ENCODE results near the gene PGAM1.
"Not testable (repeated sequence)": the region's sequence is repeated elsewhere in the genome, so short reads cannot be mapped to it uniquely, and the experiment has no call there.

PGAM1 gene

GRCh38 chr10:97407211-97407951 is 18.6 kb upstream of the PGAM1 start:
- FAIRE-seq (peak; percentile 85), DNase-seq (ENCODE audit: insufficient read length, low spot score) (peak; percentile 49)
- TF ChIP-seq SPI1 (IDR thresholded peaks at IDR 0.05; ENCODE audit: low read depth, low read length) (no peak), TAF1 (IDR thresholded peaks at IDR 0.05; ENCODE audit: low read depth, low read length) (no peak), POU2F2 (IDR thresholded peaks at IDR 0.05; ENCODE audit: low read depth, low read length) (no peak), POLR2AphosphoS5 (IDR thresholded peaks at IDR 0.05; ENCODE audit: low read depth, low read length) (no peak), POLR2A (IDR thresholded peaks at IDR 0.05; ENCODE audit: low read depth, low read length) (no peak), PAX5 (IDR thresholded peaks at IDR 0.05; ENCODE audit: insufficient read depth, low read length, severe bottlenecking) (no peak)

- TF ChIP-seq SPI1 (IDR thresholded peaks at IDR 0.05; ENCODE audit: low read depth, low read length) (no peak), POU2F2 (IDR thresholded peaks at IDR 0.05; ENCODE audit: low read depth, low read length) (no peak), TAF1 (IDR thresholded peaks at IDR 0.05; ENCODE audit: low read depth, low read length) (no peak), POLR2A (IDR thresholded peaks at IDR 0.05; ENCODE audit: low read depth, low read length) (no peak), PAX5 (IDR thresholded peaks at IDR 0.05; ENCODE audit: insufficient read depth, low read length, severe bottlenecking) (no peak), POLR2AphosphoS5 (IDR thresholded peaks at IDR 0.05; ENCODE audit: low read depth, low read length) (no peak)
- no peak for FAIRE-seq
Measured at GRCh38 chr10:97407952-97408248, 18.1 kb upstream of the PGAM1 start.

GRCh38 chr10:97408496-97408992 is 17.4 kb upstream of the PGAM1 start:
- TF ChIP-seq PAX5 (IDR thresholded peaks at IDR 0.05; ENCODE audit: insufficient read depth, low read length, severe bottlenecking) (no peak), SPI1 (IDR thresholded peaks at IDR 0.05; ENCODE audit: low read depth, low read length) (no peak), POLR2A (IDR thresholded peaks at IDR 0.05; ENCODE audit: low read depth, low read length) (no peak), POU2F2 (IDR thresholded peaks at IDR 0.05; ENCODE audit: low read depth, low read length) (no peak), POLR2AphosphoS5 (IDR thresholded peaks at IDR 0.05; ENCODE audit: low read depth, low read length) (no peak), TAF1 (IDR thresholded peaks at IDR 0.05; ENCODE audit: low read depth, low read length) (no peak)
- no peak for FAIRE-seq
- no peak for DNase-seq (ENCODE audit: insufficient read length, low spot score)

More at GRCh38 chr10:97407952-97408248, 18.1 kb upstream of the PGAM1 start:
- no peak for DNase-seq (ENCODE audit: insufficient read length, low spot score)

GRCh38 chr10:97411406-97411805 is 14.6 kb upstream of the PGAM1 start:
- FAIRE-seq (no peak), DNase-seq (ENCODE audit: insufficient read length, low spot score) (no peak)
- no peak for TF ChIP-seq PAX5 (IDR thresholded peaks at IDR 0.05; ENCODE audit: insufficient read depth, low read length, severe bottlenecking)
- TF ChIP-seq SPI1 (IDR thresholded peaks at IDR 0.05; ENCODE audit: low read depth, low read length): no peak
- TF ChIP-seq POLR2A (IDR thresholded peaks at IDR 0.05; ENCODE audit: low read depth, low read length): no peak
- TF ChIP-seq POU2F2 (IDR thresholded peaks at IDR 0.05; ENCODE audit: low read depth, low read length): no peak
- TF ChIP-seq POLR2AphosphoS5 (IDR thresholded peaks at IDR 0.05; ENCODE audit: low read depth, low read length): no peak
- TF ChIP-seq TAF1 (IDR thresholded peaks at IDR 0.05; ENCODE audit: low read depth, low read length): no peak

GRCh38 chr10:97412891-97413304 is 13.1 kb upstream of the PGAM1 start:
- TF ChIP-seq POU2F2 (IDR thresholded peaks at IDR 0.05; ENCODE audit: low read depth, low read length) (no peak), POLR2AphosphoS5 (IDR thresholded peaks at IDR 0.05; ENCODE audit: low read depth, low read length) (no peak), PAX5 (IDR thresholded peaks at IDR 0.05; ENCODE audit: insufficient read depth, low read length, severe bottlenecking) (no peak), SPI1 (IDR thresholded peaks at IDR 0.05; ENCODE audit: low read depth, low read length) (no peak), TAF1 (IDR thresholded peaks at IDR 0.05; ENCODE audit: low read depth, low read length) (no peak), POLR2A (IDR thresholded peaks at IDR 0.05; ENCODE audit: low read depth, low read length) (no peak)
- FAIRE-seq: no peak
- DNase-seq (ENCODE audit: insufficient read length, low spot score): no peak

- DNase-seq (ENCODE audit: insufficient read length, low spot score) (no peak), FAIRE-seq (no peak)
- TF ChIP-seq TAF1 (IDR thresholded peaks at IDR 0.05; ENCODE audit: low read depth, low read length): no peak
- TF ChIP-seq POLR2AphosphoS5 (IDR thresholded peaks at IDR 0.05; ENCODE audit: low read depth, low read length): no peak
- TF ChIP-seq SPI1 (IDR thresholded peaks at IDR 0.05; ENCODE audit: low read depth, low read length): no peak
- TF ChIP-seq POLR2A (IDR thresholded peaks at IDR 0.05; ENCODE audit: low read depth, low read length): no peak
- TF ChIP-seq POU2F2 (IDR thresholded peaks at IDR 0.05; ENCODE audit: low read depth, low read length): no peak
- TF ChIP-seq PAX5 (IDR thresholded peaks at IDR 0.05; ENCODE audit: insufficient read depth, low read length, severe bottlenecking): no peak
Measured at GRCh38 chr10:97416565-97416964, 9.4 kb upstream of the PGAM1 start.

GRCh38 chr10:97423757-97424098 is 2.3 kb upstream of the PGAM1 start:
- DNase-seq (ENCODE audit: insufficient read length, low spot score); FAIRE-seq: not testable (repeated sequence)

GRCh38 chr10:97426776-97427570 is 982 bp downstream of the PGAM1 start:
- DNase-seq (ENCODE audit: insufficient read length, low spot score) (no peak), FAIRE-seq (no peak)
- TF ChIP-seq TAF1 (IDR thresholded peaks at IDR 0.05; ENCODE audit: low read depth, low read length) (no peak), POU2F2 (IDR thresholded peaks at IDR 0.05; ENCODE audit: low read depth, low read length) (no peak), POLR2AphosphoS5 (IDR thresholded peaks at IDR 0.05; ENCODE audit: low read depth, low read length) (no peak), PAX5 (IDR thresholded peaks at IDR 0.05; ENCODE audit: insufficient read depth, low read length, severe bottlenecking) (no peak)

- DNase-seq (ENCODE audit: insufficient read length, low spot score): no peak
- peak; percentile 66 for FAIRE-seq
Measured at GRCh38 chr10:97427571-97428179, 1.7 kb downstream of the PGAM1 start.

More at GRCh38 chr10:97427571-97428179, 1.7 kb downstream of the PGAM1 start:
- TF ChIP-seq POU2F2 (IDR thresholded peaks at IDR 0.05; ENCODE audit: low read depth, low read length): no peak
- TF ChIP-seq POLR2A (IDR thresholded peaks at IDR 0.05; ENCODE audit: low read depth, low read length): 0 out of 2 replicates have a peak, but pooled peaks have one; percentile 23
